Keratinocyte (primary cell): ENCODE measurements around the gene AGTRAP.

ENCODE experiments used
- EZH2 ChIP-seq: IDR thresholded peaks from one replicate; pipeline ENCODE4 v1.6.1; 2012; ENCODE audit warnings: inconsistent platforms, mild to moderate bottlenecking, low read length, moderate library complexity
- TF ChIP-seq, protein P1 (sequence below), 3 experiments: IDR thresholded peaks in 1 of 3; conservative IDR thresholded peaks in 1 of 3; optimal IDR thresholded peaks in 1 of 3; 2 replicates in 2 of 3; 3 replicates in 1 of 3; pipeline versions ENCODE3 to v1.5.1; 2011; ENCODE audit warnings: low read length in 3 of 3, mild to moderate bottlenecking in 3 of 3, moderate library complexity in 2 of 3, control low read depth in 1 of 3, inconsistent platforms in 1 of 3; ENCODE audit not compliant: insufficient read depth in 2 of 3; ENCODE audit errors: extremely low read depth in 1 of 3

DNA sequence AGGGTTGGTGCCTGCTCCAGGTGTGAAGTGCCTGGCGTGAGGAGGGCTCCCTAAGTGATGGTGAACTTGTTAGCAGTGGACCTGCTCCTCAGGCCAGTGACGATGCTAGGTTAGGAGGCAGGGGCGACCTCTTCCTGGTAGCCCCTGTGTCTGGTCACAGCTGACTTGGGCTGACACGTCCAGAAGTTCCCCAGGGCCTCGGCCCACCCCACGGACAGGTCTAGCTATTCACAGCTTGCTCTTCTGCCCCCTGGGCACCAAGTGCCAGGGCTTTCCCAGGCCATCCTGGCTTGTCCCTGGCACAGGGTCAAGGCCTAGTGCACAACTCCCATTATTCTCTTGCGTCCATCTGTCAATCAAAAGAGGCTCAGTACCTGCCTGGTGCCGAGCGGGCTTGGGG lies 15.2 kb downstream of the AGTRAP start:
- TF ChIP-seq, protein P1, sequence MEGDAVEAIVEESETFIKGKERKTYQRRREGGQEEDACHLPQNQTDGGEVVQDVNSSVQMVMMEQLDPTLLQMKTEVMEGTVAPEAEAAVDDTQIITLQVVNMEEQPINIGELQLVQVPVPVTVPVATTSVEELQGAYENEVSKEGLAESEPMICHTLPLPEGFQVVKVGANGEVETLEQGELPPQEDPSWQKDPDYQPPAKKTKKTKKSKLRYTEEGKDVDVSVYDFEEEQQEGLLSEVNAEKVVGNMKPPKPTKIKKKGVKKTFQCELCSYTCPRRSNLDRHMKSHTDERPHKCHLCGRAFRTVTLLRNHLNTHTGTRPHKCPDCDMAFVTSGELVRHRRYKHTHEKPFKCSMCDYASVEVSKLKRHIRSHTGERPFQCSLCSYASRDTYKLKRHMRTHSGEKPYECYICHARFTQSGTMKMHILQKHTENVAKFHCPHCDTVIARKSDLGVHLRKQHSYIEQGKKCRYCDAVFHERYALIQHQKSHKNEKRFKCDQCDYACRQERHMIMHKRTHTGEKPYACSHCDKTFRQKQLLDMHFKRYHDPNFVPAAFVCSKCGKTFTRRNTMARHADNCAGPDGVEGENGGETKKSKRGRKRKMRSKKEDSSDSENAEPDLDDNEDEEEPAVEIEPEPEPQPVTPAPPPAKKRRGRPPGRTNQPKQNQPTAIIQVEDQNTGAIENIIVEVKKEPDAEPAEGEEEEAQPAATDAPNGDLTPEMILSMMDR (optimal IDR thresholded peaks at IDR 0.05 in 1 of 3, IDR thresholded peaks at IDR 0.05 in 1 of 3, conservative IDR thresholded peaks at IDR 0.05 in 1 of 3; ENCODE audit: extremely low read depth in 1 of 3, insufficient read depth in 2 of 3, low read length in 3 of 3) = no peak
- no peak for TF ChIP-seq EZH2
